Esophagus muscularis mucosa (tissue), 4 donors: ENCODE results near the gene GRIK1. TPM values are rescaled to one million over a fixed set of nuclear protein-coding genes. Genes with fewer than 3 reads are reported as not detected.

ENCODE experiments used
- DNase-seq: peaks from one replicate; pipeline ENCODE4 v3.0.0-alpha.2; 2017; ENCODE audit errors: extremely low spot score
- H3K27ac ChIP-seq, 4 donors: fragments of 200-600 bp; sonication (generic); replicated peaks in 1 of 4; 1 replicate in 3 of 4; 2 replicates in 1 of 4; pipeline ENCODE4 v1.5.1; 2016 to 2019; ENCODE audit warnings: mild to moderate bottlenecking in 1 of 4
- H3K27me3 ChIP-seq, 4 donors: fragments of 200-600 bp; sonication (generic); one replicate each; pipeline versions ENCODE4 v1.5.1 to v1.6.0; 2016 to 2019
- H3K36me3 ChIP-seq, 4 donors: fragments of 200-600 bp; sonication (generic); one replicate each; pipeline ENCODE4 v1.5.1; 2016 to 2019
- H3K4me1 ChIP-seq, 4 donors: fragments of 200-600 bp; sonication (generic); one replicate each; pipeline ENCODE4 v1.5.1; 2016 to 2019
- H3K4me3 ChIP-seq, 4 donors: fragments of 200-600 bp; sonication (generic); 1 replicate in 2 of 4; 2 replicates in 2 of 4; pipeline ENCODE4 v1.5.1; 2016 to 2019; ENCODE audit warnings: mild to moderate bottlenecking in 4 of 4, moderate library complexity in 1 of 4
- H3K9me3 ChIP-seq, 4 donors: fragments of 200-600 bp; sonication (generic); 1 replicate in 3 of 4; 2 replicates in 1 of 4; pipeline ENCODE4 v1.5.1; 2016 to 2019
- CTCF ChIP-seq, 3 experiments: fragments of 200-600 bp in 2 of 3; fragments of 450-650 bp in 1 of 3; sonication (generic) in 2 of 3; IDR thresholded peaks; one replicate each; pipeline ENCODE4 v1.5.1; 2017 to 2019; ENCODE audit warnings: antibody characterized with exemption in 3 of 3, mild to moderate bottlenecking in 2 of 3, moderate library complexity in 1 of 3
- EP300 ChIP-seq: sonication (generic); formaldehyde crosslinking; IDR thresholded peaks from one replicate; pipeline ENCODE4 v1.6.1; 2017; ENCODE audit warnings: antibody characterized with exemption
- POLR2A ChIP-seq: fragments of 450-650 bp; IDR thresholded peaks from one replicate; pipeline ENCODE4 v1.6.1; 2017; ENCODE audit warnings: antibody characterized with exemption, moderate library complexity, mild to moderate bottlenecking, low read depth
- POLR2AphosphoS5 ChIP-seq, 2 donors: sonication (generic); formaldehyde crosslinking; IDR thresholded peaks; one replicate each; pipeline ENCODE4 v1.6.1; 2017; ENCODE audit warnings: antibody characterized with exemption in 2 of 2
- WGBS: methylation state at CpG from one replicate; pipeline ENCODE4 v1.1.5; 2018; 5-methylcytosine and 5-hydroxymethylcytosine counted together
- intact Hi-C: fragments of 100-400 bp; cut with DNase I; formaldehyde crosslinking; loops from one replicate; pipeline ENCODE4 v1.15.1; 2023
- total RNA-seq, 4 donors: library from RNA; depleted of rRNA; stranded (reverse); fragments of >200 nt; gene quantifications; one replicate each; pipeline versions ENCODE4 v1.1.0 to v1.2.1, GENCODE V29; 2016

GRIK1 gene
- under 1 TPM in 3 of 4 donors, not detected in 1; 0.19 to 0.40 (median 0.33) TPM for total RNA-seq

- Histone ChIP-seq H3K36me3 (no peaks in the 10 kb centered on the region), H3K4me1 (peaks cover 0 to 16% (median 8%) of the 10 kb centered on the region in 4 donors), H3K9me3 (peaks cover 0 to 5% (median 0%) of the 10 kb centered on the region in 4 donors), H3K4me3 (peak within 1 kb of the TSS; percentile 3 to 37 (median 16)), H3K27me3 (peaks cover 0 to 54% (median 7%) of the 10 kb centered on the region in 4 donors), H3K27ac (no peak within 1 kb of the TSS)
- 2% methylated on average over 17 of the region's 17 CpGs for WGBS
- intact Hi-C loops, result no loop called here
- no peak for DNase-seq
- TF ChIP-seq POLR2AphosphoS5 (IDR thresholded peaks at IDR 0.05), result no peak
- TF ChIP-seq CTCF (IDR thresholded peaks at IDR 0.05), result no peak
- TF ChIP-seq EP300, result no peak
- TF ChIP-seq POLR2A, result no peak
These were observed at the start of gene GRIK1 for GRCh38 chr21:29939924-29940275. Gene GRIK1, minus strand, starts transcription at chr21:29939996.

- intact Hi-C loops, result no loop called here
- no peak overlapping the region for H3K27ac ChIP-seq
- H3K27me3 ChIP-seq, result no peaks in the 10 kb centered on the region
- no peaks in the 10 kb centered on the region for H3K36me3 ChIP-seq
- WGBS, result 78% methylated on average over 4 of the region's 4 CpGs
- no peak for DNase-seq
- H3K4me3 ChIP-seq, result no peak overlapping the region
- no peaks in the 10 kb centered on the region for H3K4me1 ChIP-seq
- H3K9me3 ChIP-seq, result peaks cover 0 to 9% (median 3%) of the 10 kb centered on the region in 4 donors
- no peak for TF ChIP-seq POLR2AphosphoS5 (IDR thresholded peaks at IDR 0.05)
- TF ChIP-seq EP300, result no peak
- TF ChIP-seq POLR2A, result no peak
- no peak for TF ChIP-seq CTCF (IDR thresholded peaks at IDR 0.05)
These were observed 48.0 kb upstream of the GRIK1 start for GRCh38 chr21:29987762-29988161.

GRCh38 chr21:29985866-29986265 is 46.1 kb upstream of the GRIK1 start:
- intact Hi-C loops, result no loop called here
- 94% methylated on average over 3 of the region's 10 CpGs for WGBS
- H3K27me3 ChIP-seq, result no peaks in the 10 kb centered on the region
- no peak overlapping the region for H3K4me3 ChIP-seq
- H3K27ac ChIP-seq, result no peak overlapping the region
- TF ChIP-seq EP300 (no peak), POLR2AphosphoS5 (IDR thresholded peaks at IDR 0.05) (no peak), POLR2A (no peak), CTCF (IDR thresholded peaks at IDR 0.05) (no peak)
- no peaks in the 10 kb centered on the region for H3K4me1 ChIP-seq
- no peak for DNase-seq
- peaks cover 0 to 9% (median 3%) of the 10 kb centered on the region in 4 donors for H3K9me3 ChIP-seq
- H3K36me3 ChIP-seq, result no peaks in the 10 kb centered on the region

- Histone ChIP-seq H3K4me1 (no peaks in the 10 kb centered on the region), H3K27me3 (no peaks in the 10 kb centered on the region), H3K36me3 (no peaks in the 10 kb centered on the region), H3K9me3 (no peaks in the 10 kb centered on the region), H3K4me3 (no peak overlapping the region), H3K27ac (no peak overlapping the region)
- 60% methylated on average over 1 of the region's 1 CpG for WGBS
- intact Hi-C loops, result no loop called here
- DNase-seq, result no peak
- no peak for TF ChIP-seq POLR2AphosphoS5 (IDR thresholded peaks at IDR 0.05)
- no peak for TF ChIP-seq CTCF (IDR thresholded peaks at IDR 0.05)
- no peak for TF ChIP-seq EP300
These were observed 39.2 kb upstream of the GRIK1 start for GRCh38 chr21:29979043-29979442.

GRCh38 chr21:29975776-29976175 is 36.0 kb upstream of the GRIK1 start:
- Histone ChIP-seq H3K36me3 (no peaks in the 10 kb centered on the region), H3K27me3 (no peaks in the 10 kb centered on the region), H3K9me3 (no peaks in the 10 kb centered on the region), H3K4me3 (no peak overlapping the region), H3K27ac (no peak overlapping the region), H3K4me1 (no peaks in the 10 kb centered on the region)
- TF ChIP-seq POLR2A, result no peak
- no peak for TF ChIP-seq CTCF (IDR thresholded peaks at IDR 0.05)
- no peak for DNase-seq
- WGBS, result 70% methylated on average over 3 of the region's 3 CpGs
- intact Hi-C loops, result no loop called here
